ENCODE measurements around the gene ETV2.
A peak's percentile ranks its signal among the peaks of the same experiment; 100 is the strongest.

- TF ChIP-seq CTCF (IDR thresholded peaks at IDR 0.05; ENCODE audit: extremely low read depth in 1 of 2, insufficient read depth in 1 of 2, low read depth in 1 of 2, low read length in 2 of 2) (no peak), POLR2A (IDR thresholded peaks at IDR 0.05; ENCODE audit: low read depth, low read length) (peak; percentile 33), EZH2 (IDR thresholded peaks at IDR 0.05; ENCODE audit: borderline replicate concordance, low read depth, low read length, severe bottlenecking) (no peak), POLR2AphosphoS5 (IDR thresholded peaks at IDR 0.05; ENCODE audit: insufficient read depth, low read depth, low read length) (no peak), JUN (IDR thresholded peaks at IDR 0.05; ENCODE audit: borderline replicate concordance, insufficient read depth, insufficient read length, low read depth) (peak; percentile 92), MYC (IDR thresholded peaks at IDR 0.05; ENCODE audit: low read depth, low read length) (no peak), GATA2 (IDR thresholded peaks at IDR 0.05; ENCODE audit: insufficient read depth, insufficient read length, low read depth, low read length) (no peak)
Measured at GRCh38 chr19:35628565-35629331, 12.8 kb upstream of the ETV2 start, which contains the start of gene RBM42.
